HUDEP-2 (cell line): Measurements from ENCODE around the gene LBHD2.

Experiments used
- DNase-seq, 76 experiments: peaks; one replicate each; lab custom pipeline; 2025; ENCODE audit not compliant: unreplicated experiment in 76 of 76; lab: John Stamatoyannopoulos, UW

The LBHD2 gene

GRCh38 chr14:103067231-103067954 lies 16.6 kb upstream of the LBHD2 start:
- DNase-seq: no peak

GRCh38 chr14:103068351-103069073 lies 15.5 kb upstream of the LBHD2 start:
- no peak for DNase-seq

GRCh38 chr14:103070263-103070885 lies 13.6 kb upstream of the LBHD2 start:
- DNase-seq: no peak

DNA sequence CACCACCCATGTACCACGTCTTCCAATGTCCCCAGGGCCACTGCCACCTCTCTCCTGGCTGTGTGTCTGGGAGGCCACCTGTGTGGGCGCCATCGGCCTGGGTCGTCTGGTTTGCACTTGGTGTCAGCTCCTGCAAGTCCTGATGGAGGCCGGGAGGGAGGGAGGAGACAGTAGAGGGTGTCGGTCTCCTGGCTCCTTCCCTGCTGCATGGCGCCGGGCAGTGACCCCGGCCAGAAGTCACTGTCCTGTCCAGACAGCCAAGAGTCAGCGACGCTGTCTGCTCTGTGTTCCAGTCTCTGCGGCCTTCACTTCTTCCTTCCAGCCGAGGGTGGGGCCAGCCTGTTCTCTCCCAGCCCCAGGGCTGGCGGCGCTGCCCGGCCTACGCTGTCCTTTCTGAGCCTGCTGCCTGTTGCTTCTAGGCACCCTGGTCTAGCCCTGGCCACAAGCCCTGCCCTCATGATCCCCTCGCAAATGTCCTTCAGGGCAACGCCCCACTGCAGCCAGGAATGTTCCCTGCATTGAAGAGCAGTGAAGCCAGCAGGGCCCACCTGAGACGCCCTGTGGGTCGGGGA lies 13.0 kb upstream of the LBHD2 start:
- DNase-seq: no peak

GRCh38 chr14:103071544-103072251 lies 12.3 kb upstream of the LBHD2 start:
- DNase-seq: no peak

DNA sequence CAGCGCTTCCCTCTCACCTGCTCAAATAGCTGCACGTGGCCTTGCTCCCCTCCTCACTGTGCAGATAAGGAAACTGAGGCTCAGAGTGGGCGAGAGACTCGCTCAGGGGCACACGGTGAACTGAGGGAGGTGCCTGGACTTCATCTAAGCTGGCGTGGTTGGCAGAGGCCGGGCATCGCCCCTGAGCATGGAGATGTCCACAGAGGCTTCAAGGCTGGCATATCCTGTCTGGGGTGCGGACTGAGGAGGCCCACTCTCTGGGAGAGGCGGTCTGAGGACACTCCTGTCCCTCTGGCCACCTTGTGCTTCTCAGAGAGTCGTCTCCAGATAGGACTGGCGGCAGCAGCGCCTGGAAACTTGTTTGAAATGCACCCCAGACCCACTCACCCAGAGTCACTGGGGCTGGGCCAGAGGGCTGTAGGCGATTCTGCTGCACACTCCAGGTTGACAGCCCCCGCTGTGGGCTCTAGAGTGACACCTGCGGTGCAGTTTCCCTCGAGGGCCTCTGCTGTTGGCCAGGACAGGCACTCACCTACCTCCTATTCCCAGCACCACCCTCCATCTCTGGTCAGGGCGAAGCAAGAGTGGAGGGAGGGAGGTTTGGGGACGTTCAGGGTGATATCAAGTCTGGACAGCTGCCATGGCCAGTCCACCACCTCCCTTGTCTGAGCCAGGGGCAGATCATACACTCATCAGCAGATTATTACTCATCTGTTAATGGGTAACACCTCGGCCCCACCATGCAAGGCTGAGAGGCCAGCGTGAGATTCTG lies 11.2 kb upstream of the LBHD2 start:
- peak in 54 of 76 experiments; percentile 8 to 78 (median 34) for DNase-seq

GRCh38 chr14:103073367-103073875 lies 10.6 kb upstream of the LBHD2 start:
- no peak for DNase-seq

GRCh38 chr14:103073876-103074728 lies 9.9 kb upstream of the LBHD2 start:
- no peak for DNase-seq

- peak in 73 of 76 experiments; percentile 28 to 94 (median 84) for DNase-seq
Observed at GRCh38 chr14:103074729-103075367, 9.2 kb upstream of the LBHD2 start.

DNA sequence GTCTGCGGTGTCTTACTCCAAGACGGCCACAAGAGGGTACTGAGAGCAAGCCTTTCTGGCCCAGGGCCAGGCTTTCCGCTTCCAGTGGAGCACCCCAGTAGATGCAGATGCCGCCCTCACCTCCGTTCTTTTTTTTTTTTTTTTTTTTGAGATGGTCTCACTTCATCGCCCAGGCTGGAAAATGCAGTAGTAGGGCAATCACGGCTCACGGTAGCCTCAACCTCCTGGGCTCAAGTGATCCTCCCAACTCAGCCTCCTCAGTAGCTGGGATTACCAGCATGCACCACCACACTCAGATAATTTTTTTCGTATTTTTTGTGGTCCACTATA lies 5.6 kb upstream of the LBHD2 start:
- peak in 70 of 76 experiments; percentile 10 to 76 (median 58) for DNase-seq

DNA sequence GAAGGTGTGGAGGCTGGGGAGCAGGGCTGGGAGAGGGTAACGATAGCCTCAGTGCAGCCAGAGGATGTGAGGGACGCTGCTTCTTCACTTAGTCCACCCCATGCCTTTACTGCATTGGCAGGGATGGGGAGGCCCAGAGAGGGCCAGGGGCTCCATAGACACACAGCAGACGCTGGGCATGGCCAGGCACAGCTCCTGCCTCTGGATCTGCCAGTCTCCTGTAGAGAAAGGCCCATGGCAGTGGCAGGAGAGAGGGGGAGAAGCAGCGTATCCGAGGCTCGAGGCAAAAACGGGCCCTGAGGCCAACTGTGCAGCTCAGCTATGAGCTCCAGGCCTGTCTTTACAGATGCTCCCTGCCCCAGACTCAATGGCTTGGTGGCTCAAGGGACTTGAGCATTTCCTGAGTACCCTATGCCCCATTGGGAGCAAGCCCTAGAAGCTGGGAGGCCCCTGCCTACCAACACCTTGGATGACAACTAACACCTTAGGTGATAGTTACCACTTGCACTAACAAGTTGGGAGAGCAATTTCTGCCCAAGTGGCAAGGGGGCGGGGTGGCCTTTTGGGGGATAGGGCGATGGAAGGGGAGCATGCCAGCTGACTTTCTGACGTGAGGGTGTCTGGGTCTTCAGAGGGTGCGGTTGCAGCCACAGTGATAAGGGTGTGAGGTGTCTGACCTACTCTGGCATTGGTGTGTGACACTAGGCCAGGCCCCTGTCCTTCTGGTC lies 5.0 kb upstream of the LBHD2 start:
- no peak for DNase-seq

DNA sequence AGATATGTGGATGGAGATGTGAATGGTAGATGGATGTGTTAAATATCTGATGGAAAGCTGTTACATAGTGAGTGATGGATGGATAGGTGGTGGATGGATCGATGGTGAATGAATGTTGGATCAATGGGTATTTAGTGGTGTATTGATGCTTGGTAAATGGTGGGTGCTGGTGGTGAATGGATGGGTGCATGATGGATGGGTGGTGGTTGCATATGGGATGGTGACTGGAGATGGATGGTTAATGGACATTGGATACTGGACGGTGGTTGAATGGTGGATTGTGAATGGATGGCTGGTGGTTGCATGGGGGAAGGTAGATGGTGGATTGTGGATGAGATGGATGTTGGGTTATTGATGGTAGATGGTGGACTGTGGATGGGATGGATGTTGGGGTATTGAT lies 2.1 kb upstream of the LBHD2 start:
- no peak for DNase-seq

GRCh38 chr14:103085106-103086091 lies 1.4 kb downstream of the LBHD2 start:
- peak in 1 of 76 experiments; percentile 12 for DNase-seq

DNA sequence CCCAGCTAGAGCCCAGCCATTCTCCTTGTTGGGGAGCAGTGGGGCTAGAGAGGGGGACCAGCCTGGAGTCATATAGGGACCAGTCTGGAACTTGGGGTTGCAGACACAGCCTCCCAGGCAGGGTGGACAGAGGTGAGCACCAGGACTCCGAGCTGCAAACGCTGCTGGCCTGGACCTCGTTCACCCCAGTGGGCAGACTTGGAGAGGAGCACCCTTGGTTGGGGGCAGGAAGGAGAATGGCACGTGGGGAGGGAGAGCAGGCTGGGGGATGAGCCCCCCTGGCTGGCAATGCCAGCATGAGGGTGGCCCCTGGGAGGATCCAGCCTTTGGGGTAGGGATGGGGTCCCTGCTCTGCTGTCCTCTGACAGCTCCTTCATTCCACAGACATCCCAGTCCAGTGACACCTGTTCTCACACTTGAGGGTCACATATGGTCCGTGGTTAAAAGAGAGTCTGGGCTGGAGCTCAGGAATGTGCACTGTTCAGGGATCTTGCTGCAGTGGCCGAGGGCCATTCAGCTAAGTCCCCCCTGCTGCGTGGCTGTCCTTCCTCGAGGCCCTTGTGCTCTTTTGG lies 2.8 kb downstream of the LBHD2 start:
- no peak for DNase-seq

DNA sequence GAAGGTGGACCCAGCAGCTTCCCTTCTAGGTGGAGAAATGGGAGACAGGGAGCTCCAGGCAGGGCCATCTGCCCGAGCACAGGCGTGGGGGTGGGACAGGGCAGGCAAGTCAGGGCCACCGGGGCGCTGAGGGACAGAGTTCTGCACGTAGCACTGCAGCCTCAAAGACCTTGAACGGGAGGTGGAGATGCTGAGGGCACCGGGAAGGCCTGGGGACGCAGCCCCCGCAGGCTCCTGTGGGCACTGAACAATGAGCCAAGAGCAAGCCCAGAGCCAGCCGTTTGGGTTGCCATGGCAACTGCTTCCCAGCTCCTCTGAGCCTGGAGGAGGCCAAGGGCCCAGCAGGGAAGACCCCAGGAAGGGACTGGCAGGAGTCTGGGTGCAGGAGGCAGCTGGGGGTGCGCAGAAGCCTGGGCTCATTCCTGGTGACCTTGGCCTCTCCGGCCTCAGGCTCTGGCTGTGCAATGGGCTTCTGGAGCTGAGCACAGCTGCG lies 3.4 kb downstream of the LBHD2 start:
- no peak for DNase-seq

- no peak for DNase-seq
Observed at GRCh38 chr14:103088921-103089320, 4.9 kb downstream of the LBHD2 start.
